ENCODE data around the gene SIGLEC11.
A peak's percentile ranks its signal among the peaks of the same experiment; 100 is the strongest.
"Not testable (repeated sequence)": the region's sequence is repeated elsewhere in the genome, so short reads cannot be mapped to it uniquely, and the experiment has no call there.

SIGLEC11 gene, protein sequence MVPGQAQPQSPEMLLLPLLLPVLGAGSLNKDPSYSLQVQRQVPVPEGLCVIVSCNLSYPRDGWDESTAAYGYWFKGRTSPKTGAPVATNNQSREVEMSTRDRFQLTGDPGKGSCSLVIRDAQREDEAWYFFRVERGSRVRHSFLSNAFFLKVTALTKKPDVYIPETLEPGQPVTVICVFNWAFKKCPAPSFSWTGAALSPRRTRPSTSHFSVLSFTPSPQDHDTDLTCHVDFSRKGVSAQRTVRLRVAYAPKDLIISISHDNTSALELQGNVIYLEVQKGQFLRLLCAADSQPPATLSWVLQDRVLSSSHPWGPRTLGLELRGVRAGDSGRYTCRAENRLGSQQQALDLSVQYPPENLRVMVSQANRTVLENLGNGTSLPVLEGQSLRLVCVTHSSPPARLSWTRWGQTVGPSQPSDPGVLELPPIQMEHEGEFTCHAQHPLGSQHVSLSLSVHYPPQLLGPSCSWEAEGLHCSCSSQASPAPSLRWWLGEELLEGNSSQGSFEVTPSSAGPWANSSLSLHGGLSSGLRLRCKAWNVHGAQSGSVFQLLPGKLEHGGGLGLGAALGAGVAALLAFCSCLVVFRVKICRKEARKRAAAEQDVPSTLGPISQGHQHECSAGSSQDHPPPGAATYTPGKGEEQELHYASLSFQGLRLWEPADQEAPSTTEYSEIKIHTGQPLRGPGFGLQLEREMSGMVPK

DNA sequence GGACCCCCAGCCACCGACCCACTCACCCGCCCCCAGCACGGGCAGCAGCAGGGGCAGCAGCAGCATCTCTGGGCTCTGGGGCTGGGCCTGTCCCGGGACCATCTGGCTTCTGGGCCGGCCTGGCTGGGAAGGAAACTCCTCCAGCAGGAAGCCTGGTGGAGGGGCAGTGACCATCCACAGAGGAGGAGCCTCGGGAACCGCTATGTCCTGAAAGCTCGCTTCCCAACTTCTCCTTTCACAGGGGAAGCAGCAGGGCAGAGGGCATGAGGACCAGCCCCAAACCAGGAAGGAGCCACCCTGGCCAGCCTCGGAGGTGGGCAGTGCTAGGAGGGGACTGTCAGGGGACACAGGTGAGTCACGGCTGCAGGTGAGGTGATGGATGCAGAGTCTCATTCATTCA lies at the start of gene SIGLEC11:
Gene SIGLEC11, minus strand, starts transcription at position 193 of the 400 bp plus-strand sequence. Its CDS starts 91 bp downstream, at position 102.
- not testable (repeated sequence) for DNase-seq (ENCODE audit: low read depth); H3K4me3 ChIP-seq (ENCODE audit: low read depth, low read length)

GRCh38 chr19:50008532-50008931 lies 47.6 kb upstream of the SIGLEC11 start:
- DNase-seq (ENCODE audit: low read depth), result no peak
- H3K4me3 ChIP-seq (ENCODE audit: low read depth, low read length), result no peak overlapping the region
- TF ChIP-seq, protein P1, sequence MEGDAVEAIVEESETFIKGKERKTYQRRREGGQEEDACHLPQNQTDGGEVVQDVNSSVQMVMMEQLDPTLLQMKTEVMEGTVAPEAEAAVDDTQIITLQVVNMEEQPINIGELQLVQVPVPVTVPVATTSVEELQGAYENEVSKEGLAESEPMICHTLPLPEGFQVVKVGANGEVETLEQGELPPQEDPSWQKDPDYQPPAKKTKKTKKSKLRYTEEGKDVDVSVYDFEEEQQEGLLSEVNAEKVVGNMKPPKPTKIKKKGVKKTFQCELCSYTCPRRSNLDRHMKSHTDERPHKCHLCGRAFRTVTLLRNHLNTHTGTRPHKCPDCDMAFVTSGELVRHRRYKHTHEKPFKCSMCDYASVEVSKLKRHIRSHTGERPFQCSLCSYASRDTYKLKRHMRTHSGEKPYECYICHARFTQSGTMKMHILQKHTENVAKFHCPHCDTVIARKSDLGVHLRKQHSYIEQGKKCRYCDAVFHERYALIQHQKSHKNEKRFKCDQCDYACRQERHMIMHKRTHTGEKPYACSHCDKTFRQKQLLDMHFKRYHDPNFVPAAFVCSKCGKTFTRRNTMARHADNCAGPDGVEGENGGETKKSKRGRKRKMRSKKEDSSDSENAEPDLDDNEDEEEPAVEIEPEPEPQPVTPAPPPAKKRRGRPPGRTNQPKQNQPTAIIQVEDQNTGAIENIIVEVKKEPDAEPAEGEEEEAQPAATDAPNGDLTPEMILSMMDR (IDR thresholded peaks at IDR 0.05; ENCODE audit: insufficient read depth, low read depth, low read length, missing control alignments), result no peak

- H3K4me3 ChIP-seq (ENCODE audit: low read depth, low read length), result no peak overlapping the region
- no peak for DNase-seq (ENCODE audit: low read depth)
- TF ChIP-seq, protein P1 (IDR thresholded peaks at IDR 0.05; ENCODE audit: insufficient read depth, low read depth, low read length, missing control alignments), result no peak
Observed at GRCh38 chr19:50007947-50008346, 47.0 kb upstream of the SIGLEC11 start.

DNA sequence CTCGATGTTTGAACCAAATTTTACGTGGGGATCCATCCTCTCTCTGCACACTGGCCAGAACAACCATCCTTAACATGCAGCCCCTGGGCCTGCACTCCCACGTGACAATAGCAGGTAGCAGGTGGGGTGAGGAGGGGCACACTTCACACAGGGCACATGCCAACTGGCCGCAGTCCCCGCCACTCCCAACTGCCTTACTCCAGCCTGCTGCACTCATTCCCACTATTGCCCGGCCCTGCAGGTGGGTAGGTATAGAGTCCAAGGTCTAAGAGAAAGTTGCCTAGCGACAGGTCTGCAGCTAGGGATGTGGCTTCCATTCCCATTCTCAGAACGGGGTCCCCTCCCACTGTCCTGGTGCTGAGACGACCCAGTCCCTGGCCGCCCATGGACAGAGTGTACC lies 46.2 kb upstream of the SIGLEC11 start:
- no peak overlapping the region for H3K4me3 ChIP-seq (ENCODE audit: low read depth, low read length)
- DNase-seq (ENCODE audit: low read depth), result no peak
- TF ChIP-seq, protein P1 (IDR thresholded peaks at IDR 0.05; ENCODE audit: insufficient read depth, low read depth, low read length, missing control alignments), result no peak

DNA sequence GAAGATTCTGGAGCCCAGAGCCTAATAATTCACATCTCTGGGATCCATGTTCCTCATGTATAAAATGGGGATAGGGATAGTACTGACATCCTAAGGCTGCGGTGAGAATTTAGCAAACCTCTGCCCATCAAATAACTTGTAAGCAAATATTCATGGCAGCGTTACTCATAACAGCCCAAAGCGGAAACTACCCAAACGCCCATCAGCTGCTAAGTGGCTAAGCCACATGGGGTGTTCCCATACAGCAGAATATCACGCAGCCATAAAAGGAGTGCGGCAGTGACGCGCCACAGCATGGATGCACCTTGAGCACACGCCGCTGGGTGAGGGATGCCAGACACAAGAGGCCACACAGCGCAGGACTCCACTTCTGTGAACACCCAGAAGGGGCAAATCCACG lies 44.5 kb upstream of the SIGLEC11 start:
- H3K4me3 ChIP-seq (ENCODE audit: low read depth, low read length), result no peak overlapping the region
- peak; percentile 57 for DNase-seq (ENCODE audit: low read depth)
- TF ChIP-seq, protein P1 (IDR thresholded peaks at IDR 0.05; ENCODE audit: insufficient read depth, low read depth, low read length, missing control alignments), result no peak

DNA sequence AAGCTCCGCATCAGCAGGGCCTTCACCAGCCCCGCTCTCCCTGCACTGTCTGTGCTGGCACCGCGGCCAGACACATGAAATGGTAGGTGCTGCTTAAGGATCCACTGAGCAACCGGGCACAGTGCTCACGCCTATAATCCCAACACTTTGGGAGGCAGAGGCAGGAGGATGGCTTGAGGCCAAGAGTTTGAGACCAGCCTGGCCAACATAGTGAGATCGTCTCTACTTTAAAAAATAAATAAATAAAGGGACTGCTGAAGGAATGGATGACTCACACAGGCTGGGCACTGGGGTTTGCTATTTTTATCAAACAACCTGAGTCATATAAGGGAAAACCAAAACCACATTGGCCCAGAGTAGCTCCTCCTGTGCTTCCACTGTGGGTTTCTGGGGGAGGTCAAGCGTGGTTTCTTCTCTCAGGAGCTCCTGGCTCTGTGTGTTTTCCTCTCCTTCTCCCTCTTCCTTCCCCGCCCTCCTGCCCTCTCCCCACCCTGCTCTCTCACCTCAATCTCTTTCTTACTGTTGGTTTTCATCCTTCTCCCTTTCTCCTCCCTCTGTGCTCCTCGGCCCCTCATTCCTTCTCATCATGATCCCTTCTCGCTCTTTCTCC lies 42.9 kb upstream of the SIGLEC11 start:
- no peak overlapping the region for H3K4me3 ChIP-seq (ENCODE audit: low read depth, low read length)
- TF ChIP-seq, protein P1 (IDR thresholded peaks at IDR 0.05; ENCODE audit: insufficient read depth, low read depth, low read length, missing control alignments), result no peak
- DNase-seq (ENCODE audit: low read depth), result peak; percentile 80

GRCh38 chr19:50003254-50003788 lies 42.3 kb upstream of the SIGLEC11 start:
- no peak for DNase-seq (ENCODE audit: low read depth)
- H3K4me3 ChIP-seq (ENCODE audit: low read depth, low read length), result no peak overlapping the region
- TF ChIP-seq, protein P1 (IDR thresholded peaks at IDR 0.05; ENCODE audit: insufficient read depth, low read depth, low read length, missing control alignments), result no peak
